Kidney capillary endothelial cell (primary cell): ENCODE measurements around the gene PER2.

ENCODE experiments used
- DNase-seq: peaks from one replicate; pipeline ENCODE4 v3.0.0-alpha.2; 2018; ENCODE audit warnings: low spot score

The PER2 gene

DNA sequence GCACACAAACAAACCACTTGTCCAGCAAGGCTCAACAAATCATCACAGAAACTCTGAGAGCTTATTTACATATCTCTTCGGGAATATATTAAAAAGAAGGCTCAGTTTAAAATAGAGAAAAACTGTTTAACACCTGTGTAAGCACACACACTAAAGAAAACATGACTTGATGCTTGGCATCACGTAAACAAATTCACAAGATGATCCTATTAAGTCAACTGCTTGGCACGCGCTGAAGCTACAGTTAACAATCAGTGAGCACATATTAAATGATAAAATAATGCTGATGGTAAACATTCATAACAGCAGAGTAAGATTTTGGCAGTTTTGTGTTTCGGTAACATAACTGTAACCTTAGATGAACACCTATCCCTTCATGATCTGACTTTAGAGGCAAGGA lies 44.3 kb downstream of the PER2 start:
- DNase-seq, result no peak

DNA sequence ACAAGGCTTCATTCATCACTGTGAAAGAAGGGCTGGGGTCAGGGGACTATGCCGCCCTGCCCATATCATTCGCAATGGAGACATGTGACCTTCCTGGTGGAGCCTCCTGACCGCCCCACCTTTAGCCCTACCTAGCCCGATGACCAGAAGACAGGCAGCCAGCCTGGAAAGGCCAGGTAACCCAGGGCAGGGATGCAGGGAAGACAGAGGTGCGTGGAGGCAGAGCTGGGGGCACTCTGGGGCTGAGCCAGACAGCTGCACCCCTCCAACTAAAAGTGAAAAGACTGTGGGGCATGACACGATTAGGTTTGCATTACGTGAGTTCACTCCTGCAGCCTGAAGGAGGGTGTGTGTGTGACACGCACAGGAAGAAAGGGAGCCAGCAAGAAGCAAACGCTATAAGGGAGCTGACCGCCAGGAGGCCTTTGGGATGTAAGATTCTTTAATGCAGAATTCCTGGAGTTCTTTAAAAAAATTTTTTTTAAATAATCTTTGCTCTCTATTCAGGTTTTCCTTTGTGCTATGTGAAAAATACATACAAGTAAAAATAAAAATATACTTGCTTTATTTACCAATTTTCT lies 44.8 kb downstream of the PER2 start:
- DNase-seq, result no peak

DNA sequence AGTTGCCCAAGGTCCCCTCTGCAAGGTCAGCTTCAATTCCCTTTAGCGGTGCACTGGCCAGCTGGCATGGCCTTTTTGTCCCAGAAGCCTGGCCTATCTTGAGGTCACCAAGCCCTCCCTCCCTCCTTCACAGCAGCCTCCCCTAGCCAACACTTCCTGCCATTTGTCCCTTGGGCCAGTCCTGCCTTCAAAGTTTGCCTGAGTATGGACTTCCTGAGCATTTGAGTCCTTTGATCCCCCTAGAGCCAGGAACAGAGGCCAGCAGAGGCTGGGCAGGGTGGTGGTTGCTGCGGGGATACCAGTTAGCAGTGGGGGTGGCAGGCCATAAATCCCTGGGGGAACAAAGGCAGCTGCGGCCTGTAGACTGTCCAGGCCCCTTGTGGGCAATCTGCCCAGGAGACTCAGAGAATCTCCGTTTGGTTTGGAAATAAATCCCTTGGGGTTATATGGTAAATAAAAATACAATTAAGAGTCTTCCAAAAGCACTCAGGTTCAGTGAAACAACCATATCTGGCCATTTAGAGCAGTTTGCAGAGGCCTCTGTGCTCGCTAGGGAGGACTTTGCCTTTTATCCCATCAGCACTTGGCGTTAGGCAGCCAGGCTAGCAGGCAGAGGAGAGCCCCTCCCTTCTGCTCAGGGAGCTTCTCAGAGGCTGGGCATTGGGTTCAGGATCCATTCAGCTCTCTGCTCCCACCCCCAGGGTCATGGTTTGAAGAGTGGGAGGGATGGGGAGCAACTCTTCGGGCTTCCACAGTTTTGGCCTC lies 45.5 kb downstream of the PER2 start:
- DNase-seq, result no peak

DNA sequence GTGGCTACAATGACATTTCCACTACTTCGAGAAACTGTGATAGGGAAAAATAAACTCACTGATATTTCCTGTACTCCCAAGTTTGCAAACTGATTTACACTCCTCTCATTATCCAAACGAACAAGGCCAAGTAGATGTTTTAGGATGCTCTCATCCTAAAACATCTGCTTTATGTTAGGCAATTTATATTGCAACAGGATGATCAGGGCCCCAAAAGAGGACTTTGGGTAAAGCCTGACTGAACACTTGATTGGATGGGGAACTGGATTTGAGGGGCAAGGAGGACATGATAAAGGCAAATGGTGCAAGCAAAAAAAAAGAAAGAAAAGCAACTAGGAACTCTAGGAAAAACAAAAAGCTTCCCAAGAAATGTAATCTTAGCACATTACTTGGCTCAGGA lies 46.4 kb downstream of the PER2 start:
- DNase-seq, result no peak

DNA sequence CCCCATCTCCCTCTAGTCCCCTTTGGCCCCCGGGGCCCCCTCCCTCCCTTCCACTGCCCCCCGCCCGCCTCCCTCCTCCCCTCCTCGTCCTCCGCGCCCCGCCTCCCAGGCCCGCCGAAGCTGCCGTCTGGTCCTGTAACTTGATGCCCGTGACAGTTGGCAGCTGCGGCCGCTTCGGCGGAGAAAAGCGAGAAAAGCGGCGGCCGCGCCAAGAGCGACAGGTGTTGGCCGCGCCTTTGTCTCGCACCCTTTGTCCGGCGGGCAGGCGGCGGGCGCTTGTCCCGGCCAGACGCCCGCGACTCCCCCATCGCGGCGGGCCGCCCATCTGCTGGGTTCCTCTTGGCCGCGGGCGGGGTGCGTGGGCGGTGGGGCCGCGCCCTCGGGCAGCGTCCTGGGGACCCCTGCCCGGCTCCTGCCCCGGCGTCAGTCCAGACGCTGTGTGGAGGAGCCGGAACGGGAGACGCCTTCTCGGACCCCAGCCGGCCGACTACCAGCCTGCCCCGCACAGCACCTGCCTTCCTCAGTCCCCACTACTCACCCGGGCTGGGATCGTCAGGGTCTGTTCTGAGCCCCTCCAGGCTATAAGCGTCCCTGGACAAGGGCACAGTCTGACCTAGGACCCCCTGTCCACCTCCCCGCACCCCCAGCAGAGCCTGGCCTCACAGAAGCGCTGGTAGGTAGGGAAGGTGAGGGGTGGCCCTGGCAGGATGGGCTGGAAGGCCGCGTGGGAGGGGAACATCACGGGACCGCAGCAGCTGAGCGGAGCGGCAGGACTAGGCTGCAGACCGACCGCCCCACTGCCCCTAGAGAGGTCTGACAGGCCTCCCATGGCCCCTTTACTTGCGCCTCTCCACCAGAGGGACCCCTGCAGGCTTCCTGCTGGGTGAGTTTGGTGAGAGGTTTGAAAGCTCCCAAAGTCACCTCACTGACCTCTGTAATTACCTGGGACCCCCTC lies 47.4 kb downstream of the PER2 start:
- no peak for DNase-seq

DNA sequence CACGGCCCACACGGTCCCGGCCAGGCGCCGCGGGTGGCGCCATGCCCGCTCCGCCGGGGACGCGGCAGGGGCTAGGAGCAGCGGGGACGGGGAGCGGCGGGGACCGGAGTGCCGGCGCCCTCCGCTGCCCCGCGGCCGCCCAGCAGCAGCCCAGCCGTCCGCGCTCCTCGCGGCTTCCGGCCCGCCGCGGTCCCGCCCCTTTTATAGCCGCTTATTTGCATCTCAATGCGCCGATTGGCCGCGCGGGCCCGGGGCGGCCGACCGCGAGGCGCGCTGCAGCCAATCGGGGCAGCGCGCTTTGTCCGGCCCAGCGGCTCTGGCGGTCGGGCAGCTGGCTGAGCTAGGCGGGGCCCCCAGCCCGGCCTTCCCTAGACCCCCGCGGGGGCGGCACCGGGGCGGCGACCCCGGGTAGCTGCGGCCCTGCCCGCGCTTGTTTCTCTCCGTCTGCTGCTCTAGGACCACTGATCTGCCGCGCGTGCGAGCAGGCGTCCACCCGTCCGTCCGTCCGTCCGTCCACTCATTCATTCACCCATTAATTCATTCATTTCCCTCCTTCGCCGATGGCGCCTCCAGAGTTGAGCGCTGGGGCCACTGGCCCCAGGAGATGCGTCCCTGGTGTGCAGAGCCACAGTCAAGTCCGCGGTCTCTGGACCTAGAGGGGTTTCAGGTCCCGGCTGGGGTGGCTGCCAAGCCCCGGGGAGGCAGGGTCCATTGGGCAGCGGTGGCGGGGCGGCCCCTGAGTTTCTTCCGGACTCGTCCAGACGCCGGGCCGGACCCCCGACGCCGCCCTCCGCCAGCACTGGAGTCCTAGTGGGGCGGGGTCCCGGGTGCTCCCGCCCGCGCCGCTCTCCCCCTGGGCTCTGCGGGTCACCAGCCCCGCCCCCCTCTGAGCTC lies 48.3 kb downstream of the PER2 start, which contains the start of gene HES6:
Gene HES6, minus strand, starts transcription at position 176 of the 894 bp plus-strand sequence. Its CDS starts 133 bp downstream, at position 43.
- peak; percentile 87 for DNase-seq

DNA sequence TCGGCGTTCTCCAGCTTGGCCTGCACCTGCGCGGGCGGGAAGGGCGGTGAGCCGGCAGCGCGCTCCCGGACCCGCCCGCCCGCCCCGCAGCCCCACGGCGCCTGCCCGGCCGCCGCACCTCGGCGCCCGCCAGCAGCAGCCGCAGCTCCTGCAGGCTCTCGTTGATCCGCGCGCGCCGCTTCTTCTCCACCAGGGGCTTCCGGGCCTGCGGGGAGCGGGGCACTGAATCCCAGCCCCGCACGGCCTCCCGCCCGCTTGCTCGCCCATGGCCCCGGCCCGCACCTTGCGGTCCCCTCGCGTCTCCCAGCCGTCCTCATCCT lies 48.9 kb downstream of the PER2 start:
- no peak for DNase-seq

DNA sequence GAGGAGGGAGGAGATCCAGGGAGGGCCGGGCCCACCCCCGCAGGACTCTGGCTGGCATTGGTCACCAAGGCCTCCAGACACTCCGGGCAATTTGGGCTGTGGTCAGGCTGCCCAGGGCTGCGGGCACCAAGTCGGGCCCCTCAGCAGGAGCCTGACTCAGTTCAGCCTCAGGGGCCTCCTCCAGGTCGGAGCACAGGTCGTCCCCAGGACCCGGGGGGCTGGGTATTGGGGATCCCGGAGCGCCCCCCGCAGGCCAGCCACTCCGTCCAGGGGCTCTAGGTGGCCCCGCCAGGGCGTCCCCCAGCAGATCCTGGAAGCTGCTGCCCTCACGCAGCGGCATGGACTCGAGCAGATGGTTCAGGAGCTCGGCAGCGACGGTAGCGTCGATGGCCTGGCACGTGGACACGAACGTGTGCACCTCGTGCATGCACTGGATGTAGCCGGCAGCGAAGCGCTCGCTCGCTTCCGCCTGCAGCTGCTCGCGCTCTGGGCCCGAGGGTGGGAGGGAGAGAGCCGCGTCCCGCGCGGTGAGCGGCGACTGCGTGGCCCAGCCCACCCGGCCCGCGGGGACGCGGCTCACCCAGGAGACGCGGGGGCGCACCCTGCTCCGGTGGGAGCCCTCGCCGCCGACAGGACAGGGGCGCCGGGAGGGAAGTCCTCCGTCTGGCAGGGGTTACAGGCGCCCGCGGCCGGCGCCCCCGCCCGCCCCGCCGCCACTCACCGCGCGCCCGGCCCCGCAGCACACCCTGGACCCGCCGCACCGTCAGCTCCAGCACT lies 49.5 kb downstream of the PER2 start:
- DNase-seq, result peak; percentile 12

DNA sequence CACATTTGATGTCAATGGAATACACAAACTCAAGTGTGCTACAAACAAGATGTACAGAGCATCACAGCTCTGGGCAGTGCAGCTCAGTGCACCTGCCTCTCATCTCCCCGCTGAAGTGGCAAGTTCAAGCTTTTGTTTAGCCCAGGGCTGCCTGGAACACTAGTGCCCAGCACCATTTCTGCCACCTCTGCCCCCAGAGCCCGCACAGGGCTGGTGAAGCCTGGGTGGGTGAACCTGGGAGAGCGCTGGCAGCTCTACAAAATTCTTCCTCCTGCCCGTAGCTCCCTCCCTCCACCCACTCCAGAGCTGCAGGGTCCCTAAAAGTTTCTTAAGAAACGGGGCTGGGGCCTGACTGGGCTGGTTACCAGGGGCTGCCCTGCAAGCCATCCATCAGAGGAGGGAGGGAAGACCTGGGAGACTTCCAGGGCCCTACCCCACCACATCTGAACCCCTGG lies 50.1 kb downstream of the PER2 start:
- no peak for DNase-seq

DNA sequence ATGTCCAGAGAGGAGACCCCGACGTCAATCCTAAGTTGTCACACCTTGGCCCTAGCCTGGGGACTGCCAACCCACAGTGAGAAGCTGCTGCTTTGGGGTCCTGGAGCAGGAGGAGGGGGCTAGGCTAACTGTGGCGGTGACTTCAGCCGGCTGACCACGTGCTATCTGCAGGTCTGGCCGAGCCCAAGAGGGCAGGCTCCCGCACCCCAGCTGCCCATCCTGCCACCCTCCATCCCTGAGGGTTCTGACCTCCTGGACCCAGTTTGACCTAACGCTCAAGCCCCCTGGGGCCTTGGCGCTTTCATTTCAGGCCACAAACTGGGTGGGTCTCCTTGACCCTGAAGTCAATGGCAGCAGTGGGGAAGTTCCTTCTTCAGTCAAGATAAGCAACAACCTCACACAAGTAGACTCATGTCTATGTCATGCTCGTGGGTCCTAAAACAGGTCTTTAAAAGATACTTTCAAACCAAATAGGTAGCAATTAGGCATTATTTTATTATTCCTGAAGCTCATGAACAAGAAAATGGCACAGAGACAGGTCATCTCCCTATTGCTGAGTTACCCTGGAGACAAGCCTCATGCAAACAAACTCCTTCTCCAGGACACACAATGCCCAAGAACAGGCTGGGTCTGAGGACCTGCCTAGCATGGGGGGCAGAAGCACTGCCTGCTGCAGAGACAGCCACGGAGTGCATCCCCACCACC lies 50.8 kb downstream of the PER2 start:
- no peak for DNase-seq

DNA sequence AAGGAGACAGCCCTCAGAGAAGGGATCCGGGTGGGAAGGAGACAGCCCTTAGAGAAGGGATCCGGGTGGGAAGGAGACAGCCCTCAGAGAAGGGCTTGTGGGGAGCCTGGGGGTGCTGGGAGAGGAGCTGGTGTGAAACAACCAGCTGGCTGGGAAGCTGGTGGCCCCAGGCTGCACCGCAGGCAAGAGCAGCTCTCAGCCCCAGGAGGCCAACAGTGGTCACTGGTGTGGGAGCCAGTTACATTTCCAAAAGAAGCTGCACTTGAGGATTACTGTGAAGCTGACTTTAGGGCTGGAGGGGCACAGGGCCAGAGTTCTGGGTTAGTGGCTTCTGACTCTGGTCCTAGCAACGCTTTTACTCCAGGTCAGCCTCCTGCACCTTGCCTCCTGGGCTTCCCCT lies 51.8 kb downstream of the PER2 start:
- DNase-seq, result no peak

DNA sequence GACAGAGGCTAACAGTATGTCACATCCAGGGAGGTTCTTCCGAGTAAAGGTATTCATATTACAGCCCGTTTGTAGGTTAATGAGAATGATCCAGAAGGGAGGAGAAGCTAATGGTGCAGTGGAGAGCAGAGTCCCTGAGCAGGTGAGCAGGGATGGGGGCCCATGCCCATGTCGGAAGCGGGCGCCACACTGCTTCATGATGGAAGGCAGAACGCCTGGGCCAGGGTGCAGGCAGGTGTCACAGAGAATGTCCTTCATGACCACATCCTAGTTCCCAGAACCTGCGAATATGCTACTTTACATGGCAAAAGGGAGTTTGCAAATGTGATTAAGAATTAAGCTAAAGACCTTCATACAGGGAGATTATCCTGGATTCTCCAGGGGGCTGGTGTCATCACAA lies 52.6 kb downstream of the PER2 start:
- DNase-seq, result no peak

DNA sequence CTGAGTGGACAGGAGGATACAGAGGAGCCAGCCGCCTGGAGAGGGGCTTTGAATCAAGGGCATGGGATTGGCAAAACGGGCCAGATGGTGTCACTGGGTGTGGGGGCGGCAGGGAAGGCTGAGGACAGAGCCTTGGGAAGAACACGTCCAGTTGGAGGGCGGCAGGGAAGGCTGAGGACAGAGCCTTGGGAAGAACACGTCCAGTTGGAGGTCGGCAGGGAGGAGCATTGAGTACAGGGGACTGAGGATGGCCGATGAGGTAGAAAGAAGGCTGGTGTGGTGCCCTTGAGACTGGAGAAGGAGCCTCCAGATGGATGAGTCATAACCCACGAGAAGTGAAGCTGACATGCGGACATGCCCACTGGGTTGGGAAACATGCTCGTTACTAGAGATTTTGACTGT lies 53.1 kb downstream of the PER2 start:
- no peak for DNase-seq

DNA sequence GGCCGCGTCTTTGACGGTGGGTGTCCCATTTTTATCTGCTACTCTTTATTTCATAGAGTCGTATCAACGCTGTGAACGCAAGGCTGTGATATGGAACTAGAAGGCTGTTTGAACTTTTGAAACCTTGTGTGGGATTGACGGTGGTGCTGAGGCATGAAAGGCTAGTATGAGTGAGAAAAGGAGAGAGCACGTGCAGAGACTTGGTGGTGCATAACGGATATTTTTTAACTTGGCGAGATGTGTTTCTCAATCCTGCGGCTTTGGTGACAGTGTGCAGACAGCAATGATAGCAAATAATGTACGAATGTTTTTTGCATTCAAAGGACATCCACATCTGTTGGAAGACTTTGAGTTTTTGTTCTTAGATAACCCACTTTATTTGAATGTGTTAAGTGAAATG lies 54.8 kb downstream of the PER2 start:
- DNase-seq, result no peak

DNA sequence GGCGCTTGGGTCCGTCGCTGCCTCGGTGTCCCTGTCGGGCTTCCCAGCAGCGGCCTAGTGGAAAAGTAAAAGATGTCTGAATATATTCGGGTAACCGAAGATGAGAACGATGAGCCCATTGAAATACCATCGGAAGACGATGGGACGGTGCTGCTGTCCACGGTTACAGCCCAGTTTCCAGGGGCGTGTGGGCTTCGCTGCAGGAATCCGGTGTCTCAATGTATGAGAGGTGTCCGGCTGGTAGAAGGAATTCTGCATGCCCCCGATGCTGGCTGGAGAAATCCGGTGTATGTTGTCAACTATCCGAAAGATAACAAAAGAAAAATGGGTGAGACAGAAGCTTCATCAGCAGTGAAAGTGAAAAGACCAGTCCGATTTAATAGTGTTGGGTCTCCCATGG lies 56.6 kb downstream of the PER2 start:
- no peak for DNase-seq

DNA sequence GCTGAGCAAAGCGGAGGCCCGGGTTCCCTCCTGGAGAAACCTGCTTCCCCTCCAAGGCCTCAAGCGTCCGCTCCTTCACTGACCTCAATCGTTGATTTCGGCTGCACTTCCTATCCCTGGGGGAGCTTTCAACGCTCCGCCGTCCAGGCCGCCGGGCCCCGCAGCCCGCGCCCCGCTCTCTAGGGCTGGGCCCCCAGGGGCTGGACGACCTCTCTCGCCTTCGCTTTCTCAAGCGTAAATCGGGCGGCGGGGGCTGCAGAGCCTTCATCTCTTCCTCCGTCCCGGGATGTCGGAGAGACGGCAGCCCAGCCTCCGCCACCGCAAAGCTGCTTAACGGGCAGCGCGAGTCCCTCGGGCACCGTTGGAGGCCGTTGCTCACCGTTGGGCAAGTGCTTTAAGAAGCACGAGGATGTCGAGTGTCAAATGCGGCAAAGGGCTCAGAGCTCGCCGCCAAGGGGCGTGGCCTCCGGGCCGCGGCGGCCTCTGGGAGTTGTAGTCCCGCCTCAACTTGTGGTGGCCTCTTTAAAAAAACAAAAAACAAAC lies 57.1 kb downstream of the PER2 start:
- DNase-seq, result peak; percentile 56

DNA sequence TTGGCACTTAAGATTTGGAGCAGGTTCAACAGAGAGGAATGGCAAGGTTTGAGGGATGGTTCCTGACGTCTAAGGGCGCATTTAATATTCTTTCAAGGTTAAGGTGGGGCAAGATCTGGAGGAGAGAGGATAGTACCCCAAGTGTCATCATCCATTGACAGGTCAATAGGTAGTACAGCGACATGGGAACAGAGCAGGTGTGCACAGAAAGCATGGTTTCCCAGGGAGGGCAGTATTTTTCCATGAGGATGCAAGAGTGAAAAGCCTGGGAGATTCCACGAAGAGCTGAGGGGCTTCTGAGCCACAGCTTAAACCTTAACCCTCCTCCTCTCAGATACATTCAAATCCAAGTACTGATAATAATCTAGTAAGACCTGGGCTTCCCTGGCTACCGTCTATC lies 57.7 kb downstream of the PER2 start:
- no peak for DNase-seq

DNA sequence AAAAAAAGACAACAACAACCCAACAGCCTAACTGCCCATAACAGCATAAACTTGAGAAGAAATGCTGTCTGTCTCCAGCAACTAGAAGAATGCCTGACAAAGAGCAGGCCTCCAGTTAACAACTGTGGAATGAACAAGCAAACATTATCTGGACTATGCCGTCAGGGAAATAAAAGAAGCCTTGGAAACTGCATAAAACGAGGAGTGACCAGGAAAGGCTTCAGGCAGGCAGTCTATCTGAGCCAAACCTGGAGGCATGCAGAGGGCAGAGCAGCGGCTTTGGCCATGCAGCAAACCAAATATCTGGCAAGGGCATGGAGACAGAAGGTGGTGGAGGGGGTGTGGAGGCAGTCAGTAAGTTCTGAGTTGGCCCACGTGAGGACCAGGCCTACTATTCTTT lies 59.7 kb downstream of the PER2 start:
- no peak for DNase-seq

DNA sequence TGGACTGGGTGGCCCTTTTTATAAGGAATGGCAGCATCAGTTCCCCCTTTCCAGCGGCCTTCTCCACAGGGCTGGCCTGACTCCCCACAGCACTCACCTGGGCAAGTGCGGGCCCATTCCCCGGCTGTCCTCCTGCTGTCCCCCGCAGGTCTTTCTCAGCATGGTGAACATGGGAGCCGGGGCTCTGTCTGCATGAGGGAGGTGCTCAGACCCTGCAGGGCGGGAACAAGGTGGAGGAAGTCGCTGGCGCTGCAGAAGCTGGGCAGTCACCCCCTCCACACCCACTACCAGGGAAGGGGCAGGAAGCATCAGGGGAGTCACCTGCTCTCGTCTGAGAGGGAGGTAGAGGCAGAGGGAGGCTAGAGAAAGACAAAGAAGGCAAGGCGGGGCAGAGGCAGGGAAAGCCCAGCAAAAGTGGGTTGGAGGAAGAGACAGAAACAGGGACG lies 60.8 kb downstream of the PER2 start:
- DNase-seq, result no peak
